HG02610 (cell line): ENCODE measurements around the gene UBTD1.
A peak's percentile ranks its signal among the peaks of the same experiment; 100 is the strongest.
"Not testable (repeated sequence)": the region's sequence is repeated elsewhere in the genome, so short reads cannot be mapped to it uniquely, and the experiment has no call there.

Source experiments
- ATAC-seq: cut with Tn5 transposase; IDR thresholded peaks from one replicate; pipeline ENCODE4 v1.9.1; 2021; ENCODE audit warnings: mild to moderate bottlenecking, moderate library complexity; ENCODE audit not compliant: unreplicated experiment

UBTD1 gene

DNA sequence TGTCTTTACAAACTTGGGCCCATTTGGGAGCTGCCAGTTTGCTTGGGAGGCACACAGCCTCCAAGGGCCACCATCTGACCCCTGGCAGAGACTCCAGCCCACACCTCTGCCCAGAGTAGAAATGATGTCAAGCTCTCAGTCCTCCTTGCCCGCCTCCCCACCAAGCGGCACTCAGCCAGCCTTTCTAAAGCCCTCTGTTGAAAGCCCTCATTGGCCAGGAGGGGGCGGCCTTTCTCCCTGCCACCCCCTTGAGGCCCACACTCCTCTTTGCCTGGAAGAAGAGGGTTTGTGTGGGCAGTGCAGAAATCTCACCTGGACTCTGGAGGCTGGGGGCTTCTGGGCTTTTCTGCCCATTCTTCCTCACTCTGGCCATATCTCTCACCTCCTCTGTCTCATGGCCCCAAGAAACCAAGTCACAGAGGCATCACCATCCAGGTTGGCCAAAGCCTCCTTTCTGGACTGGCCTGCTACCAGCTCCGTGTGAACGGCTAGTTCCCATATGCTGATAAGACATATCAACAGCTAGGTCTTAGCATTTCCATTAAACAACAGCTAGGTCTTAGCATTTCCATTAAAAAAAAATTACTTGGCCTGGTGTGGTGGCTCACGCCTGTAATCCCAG lies 36.1 kb downstream of the UBTD1 start:
- ATAC-seq, result no peak

DNA sequence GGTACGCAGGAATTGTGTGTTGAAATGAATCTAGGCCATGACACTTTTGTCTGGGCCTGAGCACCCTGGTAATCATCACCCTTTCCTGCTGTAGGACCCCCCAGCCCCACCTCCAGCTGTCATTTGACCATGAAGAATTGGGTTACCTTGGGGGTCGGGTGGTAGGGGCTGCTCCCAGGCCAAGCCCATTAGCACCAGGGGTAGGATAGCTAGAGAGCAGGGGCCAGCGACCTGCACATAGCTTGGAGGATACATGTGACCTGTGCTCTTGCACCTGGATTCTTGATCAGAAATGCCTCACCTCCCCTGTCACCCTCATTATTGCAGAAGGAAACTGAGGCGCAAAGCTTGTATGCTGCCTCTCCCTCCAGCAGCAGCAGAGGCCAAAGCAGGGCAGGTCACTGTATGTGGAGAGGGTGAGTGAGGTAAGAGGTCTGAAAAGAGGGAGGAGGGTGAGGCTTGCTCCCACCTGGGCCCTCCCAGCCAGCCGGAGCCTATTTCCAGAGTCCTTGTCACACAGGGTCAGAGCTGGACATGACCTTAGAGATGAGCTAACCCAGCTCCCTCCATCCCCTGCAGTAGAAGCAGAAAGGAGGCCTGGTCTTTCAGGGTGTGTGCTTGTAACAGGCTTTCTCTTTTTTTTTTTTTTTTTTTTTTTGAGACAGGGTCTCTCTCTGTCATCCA lies 38.6 kb downstream of the UBTD1 start:
- ATAC-seq, result no peak

DNA sequence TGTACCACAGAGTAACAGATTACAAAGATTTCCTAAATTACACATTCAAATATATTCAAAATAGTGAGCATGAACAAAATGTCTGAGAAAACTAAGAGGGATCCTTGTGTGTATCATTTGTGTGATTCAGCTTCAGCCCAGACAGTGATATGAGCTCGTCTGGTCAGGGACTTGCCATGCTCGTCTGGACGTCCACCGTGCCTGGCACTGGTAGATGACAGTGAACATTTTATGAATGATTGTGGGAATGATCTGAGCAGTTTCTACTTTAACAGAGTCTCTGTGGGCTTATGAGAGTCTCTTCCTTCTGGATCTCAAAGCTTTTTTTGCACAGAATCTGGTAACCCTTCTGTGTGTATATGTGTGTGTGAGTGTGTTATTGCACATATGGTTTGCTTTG lies 39.7 kb downstream of the UBTD1 start:
- no peak for ATAC-seq

DNA sequence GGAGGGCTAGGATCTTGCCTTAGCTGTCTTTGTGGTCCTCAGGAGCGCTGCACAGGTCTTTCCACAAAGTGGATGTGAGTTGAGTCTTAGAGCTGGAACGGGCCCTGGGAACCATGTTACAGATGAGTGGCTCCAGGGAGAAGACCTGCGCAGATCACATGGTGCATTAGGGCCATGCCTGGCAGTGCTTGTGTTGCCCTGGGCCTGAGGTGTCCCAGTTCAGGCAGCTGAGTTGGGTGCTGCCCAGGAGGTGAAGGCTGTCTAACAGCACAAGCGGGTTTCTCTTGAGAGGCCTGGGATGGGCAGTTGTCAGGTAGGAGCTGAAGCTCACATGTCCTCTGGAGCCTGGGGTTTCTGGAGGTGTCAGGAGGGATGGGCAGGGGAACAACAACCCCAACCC lies 40.1 kb downstream of the UBTD1 start:
- ATAC-seq, result no peak

- ATAC-seq, result no peak
These were observed 40.9 kb downstream of the UBTD1 start for GRCh38 chr10:97539523-97540200.

DNA sequence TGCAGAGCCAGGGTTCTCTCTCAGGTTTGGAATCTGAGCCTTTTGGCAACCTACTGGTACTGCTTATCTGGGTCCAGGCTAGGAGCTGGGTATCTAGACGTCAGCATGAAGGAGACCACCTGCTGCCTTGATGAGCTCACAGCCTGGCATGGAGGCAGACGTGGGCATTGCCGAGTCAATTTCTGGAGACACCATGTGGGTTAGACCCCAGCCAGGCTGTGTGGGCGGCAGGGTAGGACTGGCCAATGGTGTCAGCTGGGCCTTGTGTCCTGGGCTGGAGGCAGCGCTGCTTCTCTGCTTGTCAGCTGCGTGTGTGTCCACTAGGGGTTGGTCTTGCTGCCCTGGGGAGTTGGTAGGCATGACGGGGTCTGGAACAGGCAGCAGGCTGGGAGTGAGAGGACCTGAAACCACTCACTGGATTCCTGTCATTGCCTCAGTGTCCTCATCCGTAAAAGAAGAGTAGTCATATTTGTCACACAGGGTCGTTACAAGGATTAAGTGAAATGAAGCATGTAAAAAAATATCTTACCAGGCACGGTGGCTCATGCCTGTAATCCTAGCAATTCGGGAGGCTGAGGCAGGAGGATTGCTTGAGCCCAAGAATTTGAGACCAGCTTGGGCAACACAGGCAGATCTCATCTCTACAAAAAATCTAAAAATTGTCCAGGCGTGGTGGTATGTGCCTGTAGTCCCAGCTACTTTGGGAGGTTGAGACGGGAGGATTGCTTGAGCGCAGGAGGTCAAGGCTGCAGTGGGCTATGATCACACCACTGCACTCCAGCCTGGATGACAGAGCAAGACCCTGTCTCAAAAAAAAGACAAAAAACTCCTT lies 42.2 kb downstream of the UBTD1 start:
- ATAC-seq, result no peak

GRCh38 chr10:97542169-97543024 lies 43.7 kb downstream of the UBTD1 start:
- ATAC-seq, result no peak

DNA sequence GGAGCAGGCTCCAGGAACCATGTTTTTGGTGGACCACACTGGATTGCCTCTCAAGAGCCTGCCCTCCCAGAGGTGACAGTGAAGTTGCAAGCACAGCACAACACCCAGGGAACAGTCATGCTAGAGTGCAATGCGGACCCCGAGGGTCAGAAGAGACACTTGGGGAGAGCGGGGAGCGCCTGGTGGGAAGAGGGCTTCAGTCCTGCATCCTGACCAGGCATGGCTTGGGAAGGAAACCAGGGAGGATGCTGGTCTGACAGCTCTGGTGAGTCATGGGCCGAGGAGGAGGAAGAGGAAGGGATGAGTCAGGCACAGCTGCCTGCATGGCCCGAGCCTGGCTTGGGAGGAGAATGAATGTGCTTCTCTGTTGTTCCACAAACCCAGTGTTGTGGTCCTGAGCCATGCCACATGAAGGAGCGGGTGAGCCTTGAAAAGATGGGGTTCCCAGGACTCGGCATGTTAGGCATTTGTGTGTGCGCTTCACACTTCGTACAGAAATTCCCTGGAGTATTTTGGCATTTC lies 44.4 kb downstream of the UBTD1 start:
- ATAC-seq, result peak; percentile 61

DNA sequence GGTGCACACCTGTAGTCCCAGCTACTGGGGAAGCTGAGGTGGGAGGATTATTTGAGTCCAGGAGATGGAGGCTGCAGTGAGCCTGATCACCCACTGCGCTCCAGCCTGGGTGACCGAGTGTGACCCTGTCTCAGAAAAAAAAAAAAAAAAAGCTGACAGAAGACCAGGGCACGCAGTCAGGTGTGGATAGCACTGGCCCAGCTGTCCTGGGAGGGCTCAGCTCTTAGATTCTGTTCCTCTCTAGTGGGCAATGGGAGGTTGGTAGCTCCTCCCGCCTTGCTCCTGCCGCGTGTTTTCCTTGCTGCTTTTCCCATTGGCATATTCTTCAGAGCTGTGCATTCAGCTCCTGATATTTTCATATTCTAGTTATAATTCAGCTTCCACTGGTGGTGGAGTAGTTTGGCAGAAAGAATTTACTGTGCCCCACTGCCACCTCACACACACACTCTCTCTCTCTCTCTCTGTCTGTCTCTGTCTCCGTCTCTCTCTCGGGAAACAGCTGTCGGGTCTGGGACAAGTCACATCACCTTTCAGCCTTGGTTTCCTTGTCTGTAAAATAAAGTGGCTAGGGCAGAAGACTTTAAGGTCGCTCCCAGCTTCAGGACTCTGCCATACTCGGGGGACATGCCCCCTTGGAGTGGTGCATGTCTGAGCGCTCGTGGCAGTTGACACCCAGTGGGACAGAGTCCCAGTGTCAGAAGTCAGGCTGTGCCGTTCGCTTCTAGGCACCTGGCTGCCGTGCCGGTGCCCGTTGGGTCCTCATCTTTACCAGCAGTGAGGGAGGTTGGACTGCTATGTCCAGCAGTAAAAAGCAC lies 47.9 kb downstream of the UBTD1 start:
- ATAC-seq, result no peak

DNA sequence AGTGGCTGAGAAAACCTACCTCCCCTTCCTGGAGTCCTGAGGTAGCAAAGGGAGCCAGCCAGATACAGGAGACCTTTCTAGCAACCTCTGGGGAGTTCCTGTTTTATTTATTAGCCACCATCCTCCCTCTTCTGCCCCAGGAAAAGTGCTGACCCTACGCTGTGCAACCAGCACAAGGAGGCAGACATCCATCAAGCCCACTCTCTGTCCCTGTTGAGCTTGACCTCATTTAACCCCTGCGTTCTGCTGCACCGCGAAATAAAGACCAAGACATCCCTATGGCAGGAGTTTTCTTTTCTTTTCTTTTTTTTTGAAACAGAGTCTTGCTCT lies 48.5 kb downstream of the UBTD1 start:
- no peak for ATAC-seq

GRCh38 chr10:97547962-97548361 lies 49.2 kb downstream of the UBTD1 start:
- no peak for ATAC-seq

- no peak for ATAC-seq
These were observed 50.2 kb downstream of the UBTD1 start for GRCh38 chr10:97548828-97549455.

DNA sequence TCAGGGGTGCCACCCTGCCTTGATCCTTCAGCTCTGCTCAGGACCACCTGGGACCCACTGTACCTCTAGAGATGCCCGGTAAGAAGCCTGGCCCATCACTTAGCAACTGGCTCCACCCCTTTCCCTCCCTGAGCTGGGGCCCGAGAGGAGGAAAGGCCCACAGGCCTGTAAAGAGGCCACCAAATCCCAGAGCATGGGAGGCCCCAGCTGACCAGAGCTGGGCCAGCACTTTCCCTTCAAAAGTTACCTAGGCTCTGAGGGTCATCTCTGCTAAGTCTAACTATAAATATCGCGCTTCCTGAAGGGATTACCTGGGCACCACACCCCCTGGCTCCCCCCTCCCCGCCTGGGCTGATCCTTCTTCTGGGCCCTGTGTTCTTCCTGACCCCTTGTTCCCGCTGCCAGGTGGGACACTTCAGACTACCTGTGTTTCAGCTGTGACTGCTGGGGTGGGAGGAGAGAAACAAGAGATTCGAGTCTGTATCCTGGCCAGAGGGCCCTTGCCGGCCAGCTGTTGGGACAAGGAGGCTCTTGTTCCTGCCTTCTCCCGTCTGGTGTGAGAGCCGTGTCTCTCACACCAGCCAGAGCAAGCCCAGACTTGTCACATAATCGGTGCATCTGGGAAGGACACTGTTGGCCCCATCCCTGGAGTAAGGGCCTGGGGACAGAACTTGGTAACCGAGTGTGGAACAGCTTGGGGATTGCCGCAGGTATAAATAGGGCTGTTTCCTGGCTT lies 51.0 kb downstream of the UBTD1 start:
- ATAC-seq, result no peak

DNA sequence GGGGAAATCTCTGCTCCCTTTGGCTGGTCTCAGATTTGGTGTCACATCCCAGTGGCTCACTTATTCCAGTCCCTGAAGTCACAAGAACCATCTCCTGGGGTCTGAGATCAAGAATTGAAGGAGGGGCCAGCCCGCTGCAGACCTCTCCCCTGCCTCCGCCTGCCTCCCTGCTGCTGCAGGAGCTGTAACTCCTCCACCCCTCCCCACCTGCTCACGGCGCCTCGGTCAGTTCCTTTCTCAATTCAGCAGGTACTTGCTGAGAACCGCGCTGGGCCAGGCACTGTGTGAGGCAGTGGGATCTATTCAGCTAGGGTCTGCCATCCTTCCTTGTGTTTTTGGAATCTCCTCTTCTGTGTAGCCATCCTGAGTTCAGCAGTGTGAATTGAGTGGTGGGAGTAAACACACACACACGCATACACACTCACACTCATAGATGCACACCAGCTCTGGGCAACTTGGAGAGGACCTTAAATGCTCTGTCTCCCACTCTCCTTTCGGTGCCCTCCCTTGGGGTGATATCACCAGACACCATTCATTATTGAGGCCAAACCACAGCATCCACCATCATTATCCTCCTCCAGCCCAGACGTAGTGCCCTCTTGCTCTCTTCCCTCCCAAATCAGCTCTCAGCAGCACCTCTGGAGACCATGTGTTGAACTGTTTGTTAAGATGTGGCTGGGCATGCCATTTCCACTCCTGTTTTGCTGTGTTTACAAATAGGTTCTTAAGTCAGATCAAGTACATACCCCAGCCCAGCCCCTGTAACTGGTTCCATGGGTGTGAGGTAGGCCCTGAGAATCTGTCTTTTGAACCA lies 51.8 kb downstream of the UBTD1 start:
- no peak for ATAC-seq

- ATAC-seq, result no peak
These were observed 52.5 kb downstream of the UBTD1 start for GRCh38 chr10:97551271-97551670.

DNA sequence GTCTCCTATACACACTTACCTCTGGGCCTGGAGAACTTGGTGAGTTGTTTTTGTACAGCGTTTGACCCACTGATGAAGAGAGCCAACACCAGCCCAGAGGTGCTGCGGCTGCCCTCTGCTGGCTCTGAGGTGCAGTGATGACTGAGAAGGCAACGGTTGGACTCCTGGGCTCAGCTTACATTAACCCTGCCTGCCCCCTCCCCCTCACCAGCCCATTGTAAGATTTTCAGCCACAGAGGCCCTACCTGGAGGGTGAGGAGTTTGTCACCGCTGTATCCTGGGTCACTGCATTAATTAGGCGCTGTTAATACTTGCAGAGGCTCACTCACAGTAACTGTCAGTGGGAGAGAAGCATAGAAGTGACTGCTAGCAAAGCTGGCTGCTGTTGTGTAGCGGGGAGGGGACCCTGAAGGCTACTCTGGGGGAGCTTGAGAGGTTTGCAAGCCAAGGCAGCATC lies 54.9 kb downstream of the UBTD1 start:
- ATAC-seq, result peak; percentile 80

GRCh38 chr10:97554336-97554735 lies 55.6 kb downstream of the UBTD1 start:
- not testable (repeated sequence) for ATAC-seq
